Ovary (tissue), 3 donors: Measurements from ENCODE around the gene CD320.

Experiments used
- CTCF ChIP-seq, 3 donors: fragments of 450-650 bp in 2 of 3; fragments of 200-600 bp in 1 of 3; IDR thresholded peaks; one replicate each; pipeline versions ENCODE4 v1.5.1 to v1.8.0; 2016 to 2022; ENCODE audit warnings: antibody characterized with exemption in 3 of 3, mild to moderate bottlenecking in 1 of 3
- EP300 ChIP-seq: sonication (generic); formaldehyde crosslinking; IDR thresholded peaks from one replicate; pipeline ENCODE4 v1.6.1; 2017; ENCODE audit warnings: antibody characterized with exemption
- POLR2A ChIP-seq: fragments of 450-650 bp; IDR thresholded peaks from one replicate; pipeline ENCODE4 v1.6.1; 2017; ENCODE audit warnings: antibody characterized with exemption, mild to moderate bottlenecking, moderate library complexity
- donor health status: DM: no; HTN: no; CAD: no.

GRCh38 chr19:8320564-8321066, 12.5 kb upstream of the CD320 start:
- TF ChIP-seq CTCF (IDR thresholded peaks at IDR 0.05) (no peak), POLR2A (no peak), EP300 (no peak)
